RWPE2 (cell line): Measurements from ENCODE around the gene BOC.

Experiments used
- ATAC-seq: fragments of 200-7000 bp; cut with Tn5 transposase; 3 replicates; pipeline ENCODE4 v1.9.1; 2021; ENCODE audit warnings: low read depth
- DNase-seq: peaks from one replicate; pipeline ENCODE4 v3.0.0-alpha.2; 2020; ENCODE audit warnings: low spot score
- H3K27ac ChIP-seq: fragments of 450-650 bp; 2 replicates; pipeline ENCODE4 v1.5.1; 2017; ENCODE audit warnings: mild to moderate bottlenecking; ENCODE audit not compliant: poor library complexity, severe bottlenecking
- H3K27me3 ChIP-seq: fragments of 250-450 bp; sonication (Bioruptor Pico); 2 replicates; pipeline ENCODE4 v1.5.1; 2021; ENCODE audit warnings: mild to moderate bottlenecking, moderate library complexity; ENCODE audit not compliant: insufficient read depth, poor library complexity, severe bottlenecking
- H3K36me3 ChIP-seq: fragments of 250-450 bp; sonication (Bioruptor Pico); 2 replicates; pipeline ENCODE4 v1.5.1; 2020; ENCODE audit warnings: low read depth, mild to moderate bottlenecking, moderate library complexity
- H3K4me1 ChIP-seq: fragments of 250-450 bp; sonication (Bioruptor Pico); 2 replicates; pipeline ENCODE4 v1.5.1; 2021; ENCODE audit warnings: mild to moderate bottlenecking, moderate library complexity; ENCODE audit not compliant: insufficient read depth, poor library complexity, severe bottlenecking
- H3K4me3 ChIP-seq: fragments of 250-450 bp; sonication (Bioruptor Pico); 2 replicates; pipeline ENCODE4 v1.5.1; 2021; ENCODE audit warnings: mild to moderate bottlenecking, moderate library complexity; ENCODE audit not compliant: severe bottlenecking
- H3K9me3 ChIP-seq: fragments of 250-450 bp; sonication (Bioruptor Pico); 2 replicates; pipeline ENCODE4 v1.5.1; 2021; ENCODE audit warnings: mild to moderate bottlenecking, moderate library complexity; ENCODE audit not compliant: severe bottlenecking
- CTCF ChIP-seq: fragments of 450-650 bp; IDR thresholded peaks from one replicate; pipeline ENCODE4 v1.5.1; 2017; ENCODE audit warnings: mild to moderate bottlenecking, moderate library complexity; ENCODE audit not compliant: poor library complexity, severe bottlenecking

Gene BOC

GRCh38 chr3:113275929-113276750 is 64.8 kb downstream of the BOC start:
- no peak overlapping the region for H3K27ac ChIP-seq
- H3K4me3 ChIP-seq: peak overlapping the region; percentile 3
- peak; percentile 31 for TF ChIP-seq CTCF

GRCh38 chr3:113276751-113277080 is 65.4 kb downstream of the BOC start:
- Histone ChIP-seq H3K27me3 (no peaks in the 10 kb centered on the region), H3K4me3 (no peak overlapping the region), H3K36me3 (no peaks in the 10 kb centered on the region), H3K9me3 (no peaks in the 10 kb centered on the region), H3K4me1 (peaks cover 8% of the 10 kb centered on the region), H3K27ac (no peak overlapping the region)
- ATAC-seq: no peak
- TF ChIP-seq CTCF: no peak
- no peak for DNase-seq

More at GRCh38 chr3:113275929-113276750, 64.8 kb downstream of the BOC start:
- no peaks in the 10 kb centered on the region for H3K9me3 ChIP-seq
- H3K36me3 ChIP-seq: no peaks in the 10 kb centered on the region
- ATAC-seq: peak; percentile 67
- H3K27me3 ChIP-seq: no peaks in the 10 kb centered on the region
- DNase-seq: no peak
- peaks cover 8% of the 10 kb centered on the region for H3K4me1 ChIP-seq

- H3K27me3 ChIP-seq: no peaks in the 10 kb centered on the region
- no peaks in the 10 kb centered on the region for H3K36me3 ChIP-seq
- ATAC-seq (no peak), DNase-seq (no peak)
- TF ChIP-seq CTCF: no peak
- no peak overlapping the region for H3K4me3 ChIP-seq
- H3K4me1 ChIP-seq: peaks cover 8% of the 10 kb centered on the region
- H3K27ac ChIP-seq: no peak overlapping the region
- no peaks in the 10 kb centered on the region for H3K9me3 ChIP-seq
These were observed 66.1 kb downstream of the BOC start for GRCh38 chr3:113277414-113277813.

- Histone ChIP-seq H3K4me1 (peaks cover 8% of the 10 kb centered on the region), H3K4me3 (no peak overlapping the region), H3K36me3 (no peaks in the 10 kb centered on the region), H3K27ac (no peak overlapping the region), H3K27me3 (no peaks in the 10 kb centered on the region), H3K9me3 (no peaks in the 10 kb centered on the region)
- DNase-seq (no peak), ATAC-seq (no peak)
- no peak for TF ChIP-seq CTCF
These were observed 66.7 kb downstream of the BOC start for GRCh38 chr3:113277941-113278598.

- Histone ChIP-seq H3K4me3 (no peak overlapping the region), H3K36me3 (no peaks in the 10 kb centered on the region), H3K4me1 (peaks cover 8% of the 10 kb centered on the region), H3K27me3 (no peaks in the 10 kb centered on the region), H3K9me3 (no peaks in the 10 kb centered on the region), H3K27ac (no peak overlapping the region)
- TF ChIP-seq CTCF: no peak
- ATAC-seq: no peak
- no peak for DNase-seq
These were observed 67.2 kb downstream of the BOC start for GRCh38 chr3:113278599-113278955.
